Colon (tissue), 2 donors: Measurements from ENCODE around the gene MTMR12.

Source experiments
- FAIRE-seq: peaks from 2 replicates; lab custom pipeline; 2012; peaks lifted over from hg19 to GRCh38; lab: Jason Lieb, UNC
- donor health status: control.
- donor health status: control.

The MTMR12 gene

GRCh38 chr5:32190095-32190494 lies 122.6 kb downstream of the MTMR12 start:
- FAIRE-seq, result no peak

DNA sequence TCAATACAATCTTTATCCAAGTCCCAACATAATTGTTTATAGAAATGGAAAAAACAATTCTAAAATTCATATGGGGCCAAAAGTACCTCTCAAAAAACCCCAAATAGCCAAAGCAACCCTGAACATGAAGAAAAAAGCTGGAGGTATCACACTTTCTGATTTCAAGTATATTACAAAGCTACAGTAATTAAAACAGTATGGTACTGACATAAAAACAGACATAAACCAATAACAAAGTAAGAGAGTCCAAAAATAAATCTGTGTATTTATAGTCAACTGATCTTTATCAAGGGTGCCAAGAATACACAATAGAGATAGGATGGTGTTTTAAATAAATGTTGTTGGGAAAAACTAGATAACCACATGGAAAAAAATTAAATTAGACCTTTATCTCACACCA lies 125.1 kb downstream of the MTMR12 start:
- no peak for FAIRE-seq

GRCh38 chr5:32182463-32183063 lies 130.2 kb downstream of the MTMR12 start:
- no peak for FAIRE-seq
